HG03442 (cell line): ENCODE results near the gene OPALIN.

Source experiments
- ATAC-seq: cut with Tn5 transposase; IDR thresholded peaks from one replicate; pipeline ENCODE4 v1.9.1; 2021; ENCODE audit warnings: mild to moderate bottlenecking, moderate library complexity; ENCODE audit not compliant: unreplicated experiment

Gene OPALIN

DNA sequence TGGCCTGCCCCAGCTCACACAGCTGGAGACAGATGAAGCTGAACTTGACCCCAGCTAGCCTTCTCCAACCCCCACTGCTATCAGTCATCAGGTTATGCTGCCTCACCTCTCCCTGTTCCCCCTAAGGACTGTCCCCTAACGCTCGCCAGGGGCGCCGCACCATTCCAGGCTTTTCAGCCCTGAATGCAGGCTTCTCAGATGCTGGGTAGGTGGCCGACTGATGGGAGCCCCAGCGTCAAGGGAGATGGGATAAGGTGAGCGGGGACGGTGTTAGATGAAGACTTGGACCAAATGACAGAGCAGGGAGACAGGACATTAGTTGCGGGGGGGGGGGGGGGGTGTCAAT, 15.8 kb upstream of the OPALIN start:
- ATAC-seq = no peak

DNA sequence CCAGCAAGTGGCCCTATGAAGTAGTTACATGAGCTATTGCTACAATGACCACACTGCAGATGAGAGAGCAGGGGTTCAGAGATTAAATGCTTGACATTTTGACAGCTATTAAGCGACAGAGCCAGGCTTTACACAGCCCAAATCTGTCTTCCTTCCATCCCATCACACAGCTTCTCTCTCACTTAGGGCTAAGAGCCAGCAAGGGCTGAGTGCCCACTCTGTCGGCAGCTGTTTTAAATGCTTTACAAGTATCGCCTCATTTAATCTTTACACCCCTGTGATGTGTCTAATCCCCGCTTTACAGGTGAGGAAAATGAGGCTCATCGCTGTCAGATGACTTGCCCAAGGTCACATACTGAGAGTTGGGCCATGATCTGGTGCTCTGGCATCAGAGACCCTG, 15.2 kb upstream of the OPALIN start:
- ATAC-seq = no peak

DNA sequence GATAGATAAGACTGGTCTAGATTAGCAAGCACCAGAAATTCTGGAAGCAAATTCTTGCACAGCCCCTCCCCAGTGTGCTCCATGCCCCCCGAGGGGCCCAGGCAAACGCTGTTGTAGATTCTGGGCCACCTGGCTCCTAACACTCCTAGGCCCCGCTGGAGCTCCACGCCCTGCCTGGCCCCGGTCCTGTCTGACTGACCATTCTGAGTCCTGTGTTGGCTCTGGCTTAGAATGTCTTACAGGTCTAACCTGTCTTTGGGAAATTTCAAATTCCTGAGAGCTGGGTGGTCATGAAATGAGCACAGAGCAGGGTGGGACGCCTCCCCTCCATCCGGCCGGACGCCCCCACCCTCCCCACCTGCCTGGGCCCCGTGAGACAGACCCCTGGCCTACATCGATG, 12.6 kb upstream of the OPALIN start:
- ATAC-seq = no peak

DNA sequence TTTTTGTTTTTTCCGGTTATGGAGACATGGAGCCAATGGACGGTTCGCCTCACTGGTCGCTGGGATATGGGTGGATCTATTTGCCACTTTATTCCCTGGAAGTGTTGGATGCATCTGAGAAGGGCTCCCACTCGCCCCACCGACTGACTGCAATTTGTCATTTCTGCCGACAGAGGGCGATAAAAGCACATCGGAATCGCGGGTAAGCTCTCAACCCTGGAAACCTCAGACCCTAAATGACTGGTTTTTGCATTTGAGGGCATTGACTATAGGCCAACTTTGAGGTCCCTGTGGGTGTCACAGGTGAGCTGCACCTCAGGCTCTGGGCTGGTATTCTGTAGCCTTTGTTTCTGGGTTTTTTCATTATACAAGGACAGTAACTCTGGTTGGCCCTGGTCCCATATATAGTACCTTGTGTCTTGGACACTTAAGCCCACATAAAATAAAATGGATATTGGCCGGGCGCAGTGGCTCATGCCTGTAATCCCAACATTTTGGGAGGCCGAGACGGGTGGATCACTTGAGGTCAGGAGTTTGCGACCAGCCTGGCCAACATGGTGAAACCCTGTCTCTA, 11.9 kb upstream of the OPALIN start:
- no peak for ATAC-seq

DNA sequence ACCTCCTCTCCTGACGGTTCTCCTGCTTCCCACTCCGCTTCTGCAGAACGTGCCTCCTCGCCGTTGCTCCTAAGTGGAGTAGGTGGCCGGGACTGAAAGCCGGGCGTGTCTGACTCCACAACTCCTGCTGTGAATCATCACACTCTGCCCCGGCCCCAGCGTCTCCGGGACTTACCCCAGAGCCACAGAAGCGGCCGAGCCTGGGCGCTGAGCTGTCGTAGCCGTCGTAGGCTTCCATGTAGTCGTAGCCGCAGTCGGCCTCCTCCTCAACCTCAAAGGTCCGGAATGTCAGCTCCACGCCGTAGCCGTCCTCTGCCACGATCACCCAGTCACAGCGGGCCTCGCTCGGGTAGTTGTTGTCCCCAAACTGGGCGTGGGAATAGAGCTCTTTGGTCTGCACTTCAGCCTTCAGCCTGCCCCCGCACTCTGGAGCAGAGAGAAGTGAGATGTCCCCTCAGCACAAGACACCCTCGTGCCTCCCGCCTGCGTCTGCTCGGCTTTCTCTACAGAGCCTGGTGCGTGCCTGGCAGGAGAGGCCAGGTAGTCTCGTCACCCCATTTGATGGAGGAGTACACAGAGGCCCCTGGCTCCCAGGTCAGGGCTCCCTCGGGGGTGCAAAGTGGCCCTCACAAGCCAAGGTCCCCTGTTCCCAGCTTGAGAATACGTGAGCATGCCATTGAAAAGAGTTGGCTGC, 11.2 kb upstream of the OPALIN start:
- no peak for ATAC-seq

DNA sequence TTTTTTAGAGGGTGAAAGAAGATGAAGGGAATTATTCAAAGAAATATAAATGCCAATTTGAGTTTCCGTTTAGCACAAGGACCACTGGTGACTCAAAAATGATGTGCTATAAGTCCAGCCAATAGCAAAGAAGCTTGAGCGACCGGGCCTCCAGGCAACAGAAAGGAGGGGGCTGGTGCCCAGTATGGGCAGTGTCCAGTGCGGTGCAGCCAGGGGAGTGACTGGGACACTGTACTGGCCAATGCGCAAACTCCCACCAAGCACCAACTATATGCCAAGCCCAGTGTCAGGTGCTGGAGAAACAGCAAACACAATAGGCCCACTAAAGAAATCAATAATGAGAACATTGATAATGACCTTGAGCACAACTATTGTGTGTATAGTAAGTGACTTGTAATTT, 10.2 kb upstream of the OPALIN start:
- no peak for ATAC-seq

DNA sequence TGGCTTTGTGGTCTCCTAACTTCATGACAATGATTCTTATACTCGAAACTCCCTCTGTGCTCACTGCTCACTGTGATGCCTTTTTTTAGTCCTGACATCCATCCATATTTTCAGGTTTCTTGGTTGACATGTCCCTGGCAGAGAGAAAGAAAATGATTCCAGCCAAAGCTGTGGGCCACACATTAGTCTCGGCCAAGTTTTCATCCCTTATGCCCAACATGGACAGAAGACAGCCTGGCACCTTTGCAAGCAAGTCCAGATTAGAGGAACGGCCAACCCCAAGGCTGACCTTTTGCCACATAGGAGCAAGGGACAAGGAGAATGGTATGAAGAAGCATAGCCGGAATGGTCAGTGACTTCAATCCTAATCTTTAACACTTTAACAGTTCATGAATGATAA, 8.7 kb upstream of the OPALIN start:
- ATAC-seq = no peak

DNA sequence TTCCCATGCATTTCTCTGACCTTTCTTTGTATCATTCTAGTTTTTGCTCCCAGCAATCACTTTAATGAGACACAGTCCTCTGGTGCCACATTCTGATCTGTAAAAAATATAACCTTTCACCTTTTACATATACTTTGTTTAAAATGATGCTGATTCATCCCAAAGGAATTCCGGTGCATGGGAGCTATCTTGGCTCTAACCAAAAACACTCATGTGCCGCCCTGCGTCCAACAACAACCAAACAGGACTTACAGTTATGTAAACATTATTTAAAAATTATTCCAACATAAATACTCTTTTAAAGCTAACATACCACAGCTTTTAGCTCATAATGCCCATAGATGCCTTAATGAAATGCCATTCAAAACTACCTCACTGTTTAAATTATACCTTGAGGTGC, 7.7 kb upstream of the OPALIN start:
- no peak for ATAC-seq

DNA sequence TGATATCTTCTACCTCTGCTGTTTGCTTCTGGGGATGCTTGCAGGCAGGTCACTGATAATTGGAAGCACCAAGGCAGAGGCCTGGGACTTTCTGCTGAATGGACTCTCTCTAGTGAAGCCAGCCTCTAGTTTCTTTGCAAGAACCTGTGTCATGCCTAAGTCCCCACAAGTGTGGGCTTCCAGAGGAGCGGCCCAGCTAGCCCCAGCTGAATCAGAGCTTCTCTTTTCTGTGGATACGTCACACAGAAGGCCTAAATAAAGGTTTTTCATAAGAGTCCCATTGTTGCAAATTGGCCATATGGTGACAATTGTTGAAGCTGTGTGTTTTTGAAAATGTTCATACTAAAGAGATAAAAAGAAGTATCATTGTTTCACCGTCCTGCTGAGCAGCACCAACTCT, 6.8 kb upstream of the OPALIN start:
- no peak for ATAC-seq

DNA sequence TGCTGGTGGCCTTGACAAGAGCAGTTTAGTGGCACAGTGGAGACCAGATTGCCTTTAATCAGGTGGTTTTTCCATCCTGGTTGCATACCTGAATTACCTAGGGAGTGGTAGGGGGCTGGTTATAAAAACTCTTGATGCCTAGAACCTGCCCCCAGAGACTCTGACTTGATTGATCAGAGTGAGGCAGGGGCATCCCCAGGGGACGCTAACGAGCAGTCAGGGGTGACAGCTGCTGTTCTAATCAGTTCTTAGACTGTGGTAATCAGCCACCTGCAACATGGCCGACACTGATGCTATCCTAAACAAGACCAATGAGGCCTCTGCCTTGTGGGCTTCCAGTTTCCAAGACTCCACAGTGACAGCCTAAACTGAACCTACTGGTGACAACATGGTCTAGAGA, 2.0 kb upstream of the OPALIN start:
- no peak for ATAC-seq

DNA sequence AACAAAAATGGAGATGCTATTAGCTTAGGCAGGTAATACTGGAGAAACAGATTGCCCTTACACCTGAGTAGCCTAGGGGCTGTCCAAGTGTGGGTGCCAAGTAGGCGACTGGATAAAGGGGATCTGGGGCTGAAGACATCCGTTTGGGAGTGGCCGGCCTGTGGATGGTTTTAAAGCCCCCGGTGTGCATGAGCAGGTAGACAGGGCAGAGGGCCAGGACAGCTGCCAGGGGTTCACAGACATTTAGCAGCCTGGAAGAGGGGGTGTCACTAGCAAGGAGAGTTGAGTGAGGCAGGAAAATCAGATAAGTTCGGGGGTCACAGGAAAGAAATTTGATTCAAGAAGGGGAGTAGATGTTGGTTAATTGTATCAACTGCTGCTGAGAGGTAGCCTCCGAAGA, 1.5 kb upstream of the OPALIN start:
- no peak for ATAC-seq

DNA sequence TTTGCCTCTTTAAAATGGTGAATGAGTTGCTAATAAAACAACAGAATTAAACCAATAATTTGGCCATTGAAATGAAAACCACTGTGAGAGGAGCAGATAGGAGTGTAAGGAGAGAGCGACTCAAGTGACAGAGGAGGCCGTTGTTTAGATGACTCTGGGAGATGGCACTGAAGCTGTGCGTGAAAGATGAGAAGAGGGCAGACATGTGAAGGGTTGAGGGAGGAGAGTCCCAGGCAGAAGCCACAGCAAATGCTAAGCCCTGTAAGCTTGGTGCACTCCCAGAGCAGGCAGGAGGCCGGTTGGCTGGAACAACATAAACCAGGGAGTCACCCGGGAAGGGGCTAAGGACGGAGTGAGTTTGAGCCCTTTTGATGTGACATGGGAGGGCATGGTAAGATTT, 814 bp upstream of the OPALIN start:
- ATAC-seq = no peak

DNA sequence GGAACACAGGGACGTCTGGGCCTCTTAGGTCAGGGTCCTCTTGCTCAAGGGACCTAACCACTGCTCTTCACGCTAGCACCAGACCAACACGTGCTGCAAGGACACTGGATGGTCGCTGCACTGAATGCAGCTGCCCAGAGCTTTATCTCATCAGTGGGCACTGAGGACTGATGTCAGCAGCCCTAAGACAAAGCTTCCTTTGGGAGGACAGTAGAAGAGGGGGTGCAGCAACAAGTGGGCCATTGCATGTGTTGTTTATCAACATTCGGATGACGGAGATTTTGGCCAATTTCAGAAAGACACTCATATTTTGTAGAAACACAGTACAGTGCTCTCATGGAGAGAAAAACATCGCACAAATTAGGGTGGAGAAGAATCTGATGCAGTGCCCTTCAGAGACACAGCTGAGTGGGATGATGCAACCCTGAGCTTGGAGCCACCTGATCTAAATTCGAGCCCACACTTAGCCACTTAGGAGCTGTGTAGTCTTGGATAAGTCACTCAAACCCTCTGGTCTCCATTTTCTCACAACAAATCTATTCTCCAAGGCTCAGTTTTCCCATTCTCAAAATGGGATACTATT, 1.7 kb downstream of the OPALIN start:
- ATAC-seq = no peak

DNA sequence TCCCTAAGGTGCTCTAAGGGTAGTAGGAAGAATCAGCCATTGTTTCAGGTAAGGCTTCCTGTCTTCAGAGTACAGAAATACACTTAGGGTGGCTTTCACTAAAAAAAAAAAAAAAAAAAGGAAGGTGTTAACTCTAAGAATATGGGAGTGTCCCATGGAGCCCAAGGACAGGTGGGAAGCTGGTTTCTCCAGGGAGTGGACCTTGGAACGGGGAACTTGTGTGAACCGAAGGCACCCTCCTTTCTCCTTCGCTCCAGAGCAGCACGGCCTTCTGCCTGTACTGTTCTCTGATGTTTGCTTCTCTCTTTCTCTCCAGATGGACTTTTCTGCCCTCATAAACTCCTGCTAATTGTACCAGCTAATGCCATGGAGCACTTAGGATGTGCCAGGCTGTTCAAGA, 6.2 kb downstream of the OPALIN start:
- ATAC-seq = no peak

DNA sequence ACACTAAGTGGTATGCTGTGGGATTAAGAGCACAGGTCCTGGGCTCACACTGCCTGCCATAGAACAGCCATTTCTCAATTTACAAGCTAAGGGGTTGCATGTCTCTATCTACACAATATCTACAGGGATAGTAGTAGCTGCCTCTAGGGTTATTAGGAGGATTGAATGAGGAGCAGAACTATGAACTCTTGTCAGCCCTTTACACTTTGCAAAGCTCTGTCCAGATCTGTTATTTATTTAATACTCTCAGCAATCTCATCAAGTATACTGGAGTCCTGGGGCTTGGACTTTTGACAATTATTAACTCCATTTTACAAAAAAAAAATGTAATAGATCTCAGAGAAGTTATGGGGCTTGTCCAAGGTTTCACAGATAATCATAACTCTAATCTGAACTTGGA, 6.8 kb downstream of the OPALIN start:
- no peak for ATAC-seq

DNA sequence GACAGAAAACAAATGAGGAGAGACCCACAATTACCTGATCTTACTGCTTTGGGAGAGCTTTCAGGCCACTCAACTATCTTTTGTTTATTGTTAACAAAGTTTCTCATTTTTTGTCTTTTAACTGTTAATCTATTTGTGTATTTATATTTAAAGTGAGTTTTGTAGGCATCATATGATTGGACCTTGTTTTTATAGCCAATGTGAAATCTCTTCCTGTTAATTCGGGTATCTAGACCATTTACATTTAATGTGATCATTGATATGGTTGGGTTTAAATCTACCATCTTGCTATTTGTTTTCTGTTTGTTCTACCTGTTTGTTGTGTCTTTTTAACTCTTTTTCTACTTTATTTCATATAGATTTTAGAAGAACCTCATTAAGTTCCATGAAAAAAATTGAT, 12.5 kb downstream of the OPALIN start:
- ATAC-seq = no peak

DNA sequence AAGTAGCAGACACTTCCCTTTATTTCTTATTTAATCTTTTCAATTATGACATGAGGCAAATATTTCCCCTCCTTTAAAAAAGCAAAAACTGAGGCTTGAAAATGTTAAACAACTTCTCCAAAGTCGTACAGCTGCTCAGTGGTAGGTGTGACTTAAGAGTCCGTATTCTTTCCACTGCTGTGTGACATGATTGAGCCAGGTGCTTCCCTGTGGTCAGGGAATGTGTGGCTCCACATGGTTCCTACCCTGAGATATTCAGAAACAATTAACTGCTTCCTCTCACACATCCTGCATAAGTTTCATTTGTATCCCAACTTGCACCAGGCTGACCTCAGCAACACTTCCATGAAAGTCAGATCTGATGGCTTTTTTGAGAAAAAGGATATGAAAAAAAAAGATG, 13.6 kb downstream of the OPALIN start:
- no peak for ATAC-seq

DNA sequence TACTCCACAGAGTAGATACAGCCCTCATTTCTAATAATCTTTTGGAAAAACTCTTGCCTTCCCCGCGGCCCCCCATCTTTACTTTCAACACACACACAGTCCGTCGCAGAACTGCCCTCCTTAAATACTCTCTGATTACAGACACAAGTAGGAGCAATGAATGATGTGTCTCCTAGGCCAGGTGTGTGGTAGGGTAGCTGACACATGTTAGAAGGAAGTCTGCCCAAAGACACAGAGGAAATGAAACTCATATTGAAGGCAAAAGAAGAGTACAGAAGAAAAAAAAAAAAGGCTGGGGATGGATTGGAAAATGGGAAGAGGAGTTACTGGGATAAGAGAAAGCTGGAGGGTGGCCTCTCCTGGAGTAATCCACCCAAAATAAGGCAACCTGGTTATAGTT, 14.6 kb downstream of the OPALIN start:
- ATAC-seq = no peak

DNA sequence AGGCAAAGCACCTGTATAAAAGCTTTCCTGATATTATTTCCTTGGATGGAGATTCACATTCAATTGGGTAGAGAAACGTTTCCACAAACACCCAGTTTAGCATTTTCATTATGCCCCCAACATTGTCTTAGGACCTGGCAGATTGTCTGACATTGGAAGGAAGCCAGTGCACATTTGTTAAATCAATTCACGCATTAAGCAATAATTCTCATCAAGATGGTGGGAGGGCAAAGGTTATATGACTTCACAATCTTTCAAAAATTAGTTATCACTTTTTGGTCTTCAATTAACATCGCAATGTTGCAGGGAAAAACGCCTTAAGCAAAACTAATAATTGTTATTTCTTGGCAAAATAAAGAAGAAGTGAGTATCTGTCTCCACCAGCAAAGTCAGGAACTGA, 16.4 kb downstream of the OPALIN start:
- ATAC-seq = no peak

DNA sequence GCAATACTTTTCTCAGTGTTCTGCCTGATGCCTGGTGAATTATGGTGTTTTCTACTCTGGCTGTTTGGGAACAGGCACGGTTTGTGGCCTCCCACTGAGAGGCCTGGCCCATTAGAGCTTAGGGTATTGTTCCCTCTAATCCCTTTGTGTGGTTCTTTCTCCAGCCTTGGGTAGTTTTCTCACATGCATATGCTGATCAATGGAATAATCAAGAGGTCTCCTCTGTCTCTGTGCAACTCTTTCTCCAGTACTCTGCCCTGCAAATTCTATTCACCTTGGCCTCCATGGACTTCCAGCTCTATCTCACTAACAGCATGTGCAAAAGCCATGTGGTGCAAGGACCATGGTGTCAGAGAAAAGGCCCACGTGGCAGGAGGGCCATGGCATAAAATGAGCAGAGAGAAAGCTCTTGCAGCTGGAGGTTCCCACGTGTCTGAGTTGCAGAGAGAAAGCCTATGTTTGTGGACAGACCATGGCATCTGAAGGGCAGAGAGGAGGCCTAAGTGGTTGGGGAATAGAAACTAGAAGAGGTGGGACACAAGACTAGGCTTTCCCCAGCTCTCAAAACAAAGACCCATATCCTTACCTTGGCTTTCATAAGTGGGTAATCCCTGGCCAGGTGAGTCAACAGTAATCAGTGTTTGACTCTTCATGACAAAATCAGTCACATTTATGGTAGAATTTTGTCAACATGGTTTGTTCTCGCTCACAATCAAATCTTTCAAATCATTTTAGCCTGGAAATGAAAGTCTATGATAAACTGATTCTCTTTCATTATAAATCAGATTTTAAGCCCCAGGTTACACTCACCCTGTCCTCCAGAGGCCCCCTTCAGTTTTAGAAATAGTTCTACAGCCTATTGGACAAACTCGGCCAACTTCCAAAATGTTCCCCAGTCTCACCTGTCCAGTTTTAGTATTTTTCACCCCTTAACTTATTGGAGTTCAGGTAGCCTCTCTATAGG, 17.3 kb downstream of the OPALIN start:
- ATAC-seq = peak; percentile 58

DNA sequence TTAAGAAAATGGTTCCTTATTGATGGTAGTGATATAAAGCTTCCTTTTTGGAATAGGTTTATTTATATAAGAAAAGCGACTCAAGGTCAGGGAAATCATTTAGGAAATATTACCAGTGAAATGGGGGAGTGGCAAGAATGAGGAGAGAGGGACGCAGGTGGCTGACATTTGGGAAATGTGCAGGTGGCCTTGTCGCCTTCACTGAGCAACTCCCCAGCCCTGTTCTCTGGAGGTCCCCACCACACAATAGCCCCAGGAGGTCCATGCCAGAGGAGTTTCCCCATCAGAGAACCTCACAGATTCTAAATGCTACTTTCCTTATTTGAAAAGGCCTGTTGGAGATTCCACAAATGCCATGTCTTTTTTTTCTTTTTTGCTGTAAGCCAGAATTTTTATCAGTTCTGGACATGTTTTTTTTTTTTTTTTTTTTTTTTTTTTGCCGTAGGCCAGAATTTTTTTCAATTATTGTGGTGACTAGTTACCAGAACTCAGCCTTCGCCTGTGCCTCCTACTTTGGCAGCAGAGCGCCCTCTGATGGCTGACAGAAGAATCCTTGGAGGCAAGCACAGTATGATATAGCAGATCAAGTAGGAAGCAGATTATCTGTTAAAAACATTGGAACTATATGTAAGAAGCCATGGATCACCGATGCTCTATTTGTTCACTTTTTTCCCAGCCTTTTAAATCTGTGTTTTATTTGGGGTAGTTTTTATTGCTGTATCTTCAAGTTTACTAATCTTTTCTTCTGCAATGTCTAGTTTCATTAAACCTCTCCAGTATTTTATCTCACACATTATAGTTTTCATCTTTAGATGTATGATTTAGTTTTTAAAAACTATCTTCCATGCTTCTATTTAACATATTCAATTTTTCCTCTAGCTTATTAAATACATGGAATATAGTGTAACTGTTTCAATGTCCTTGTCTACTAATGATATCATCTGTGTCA, 18.6 kb downstream of the OPALIN start:
- peak; percentile 58 for ATAC-seq
